ENCODE data around the gene TLE1. TPM values are rescaled to one million over a fixed set of nuclear protein-coding genes. Genes with fewer than 3 reads are reported as not detected.
A peak's percentile ranks its signal among the peaks of the same experiment; 100 is the strongest.

Gene TLE1
- total RNA-seq, 1 donor from 2014 or later: 42.5 TPM

- no peak overlapping the region for H3K4me3 Mint-ChIP-seq
- no peak overlapping the region for H3K27ac Mint-ChIP-seq (ENCODE audit: unreplicated experiment)
- H3K4me1 Mint-ChIP-seq: peaks cover 29% of the 10 kb centered on the region
- peaks cover 3% of the 10 kb centered on the region for H3K36me3 Mint-ChIP-seq (ENCODE audit: low read depth)
- no peak for TF ChIP-seq CTCF (conservative IDR thresholded peaks at IDR 0.05)
- H3K9me3 Mint-ChIP-seq: no peaks in the 10 kb centered on the region
- peaks cover 6% of the 10 kb centered on the region for H3K27me3 Mint-ChIP-seq (ENCODE audit: low read depth)
- no peak for DNase-seq (ENCODE audit: low read depth, low spot score)
Measured at GRCh38 chr9:81632599-81632998, 56.7 kb downstream of the TLE1 start.

DNA sequence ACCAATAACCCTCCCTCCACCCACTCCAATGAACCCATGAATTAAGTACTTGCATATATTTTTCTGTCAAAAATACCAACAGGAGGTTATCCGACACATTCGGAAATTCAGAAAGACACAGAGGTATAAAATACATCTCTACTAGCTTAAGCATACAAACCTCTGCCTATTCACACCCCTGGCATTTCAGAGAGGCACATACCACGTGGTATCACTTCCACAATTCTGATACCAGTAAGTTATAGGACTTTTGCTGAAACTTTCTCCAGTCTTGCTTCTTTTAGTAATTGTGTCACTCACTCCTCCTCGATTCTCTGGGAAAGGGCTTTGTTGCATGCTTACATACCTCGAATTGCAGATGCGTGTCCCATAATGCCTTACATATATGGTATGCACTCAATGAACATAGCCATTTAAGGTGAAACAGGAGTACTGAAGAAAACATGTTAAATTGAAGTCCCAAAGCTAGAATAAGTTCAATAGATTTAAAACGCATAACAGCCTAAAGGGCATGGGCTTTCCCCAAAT lies 58.1 kb downstream of the TLE1 start:
- Mint-ChIP-seq H3K36me3 (ENCODE audit: low read depth) (peaks cover 4% of the 10 kb centered on the region), H3K9me3 (no peaks in the 10 kb centered on the region), H3K4me3 (no peak overlapping the region), H3K27me3 (ENCODE audit: low read depth) (peaks cover 7% of the 10 kb centered on the region), H3K27ac (ENCODE audit: unreplicated experiment) (no peak overlapping the region), H3K4me1 (peaks cover 32% of the 10 kb centered on the region)
- TF ChIP-seq CTCF (conservative IDR thresholded peaks at IDR 0.05): no peak
- DNase-seq (ENCODE audit: low read depth, low spot score): no peak

GRCh38 chr9:81629440-81629839 lies 59.9 kb downstream of the TLE1 start:
- peaks cover 33% of the 10 kb centered on the region for H3K4me1 Mint-ChIP-seq
- no peaks in the 10 kb centered on the region for H3K9me3 Mint-ChIP-seq
- H3K36me3 Mint-ChIP-seq (ENCODE audit: low read depth): peaks cover 6% of the 10 kb centered on the region
- DNase-seq (ENCODE audit: low read depth, low spot score): no peak
- peaks cover 6% of the 10 kb centered on the region for H3K27me3 Mint-ChIP-seq (ENCODE audit: low read depth)
- H3K27ac Mint-ChIP-seq (ENCODE audit: unreplicated experiment): no peak overlapping the region
- H3K4me3 Mint-ChIP-seq: no peak overlapping the region
- no peak for TF ChIP-seq CTCF (conservative IDR thresholded peaks at IDR 0.05)

- Mint-ChIP-seq H3K4me1 (peaks cover 32% of the 10 kb centered on the region), H3K4me3 (peak overlapping the region; percentile 18), H3K36me3 (ENCODE audit: low read depth) (peaks cover 6% of the 10 kb centered on the region), H3K27ac (ENCODE audit: unreplicated experiment) (no peak overlapping the region), H3K9me3 (no peaks in the 10 kb centered on the region), H3K27me3 (ENCODE audit: low read depth) (peaks cover 5% of the 10 kb centered on the region)
- DNase-seq (ENCODE audit: low read depth, low spot score): no peak
- TF ChIP-seq CTCF (conservative IDR thresholded peaks at IDR 0.05): no peak
Measured at GRCh38 chr9:81628897-81629296, 60.5 kb downstream of the TLE1 start.

GRCh38 chr9:81627481-81627880 lies 61.9 kb downstream of the TLE1 start:
- DNase-seq (ENCODE audit: low read depth, low spot score): no peak
- H3K4me3 Mint-ChIP-seq: no peak overlapping the region
- no peak overlapping the region for H3K27ac Mint-ChIP-seq (ENCODE audit: unreplicated experiment)

More at GRCh38 chr9:81627481-81627880, 61.9 kb downstream of the TLE1 start:
- Mint-ChIP-seq H3K36me3 (ENCODE audit: low read depth) (peaks cover 4% of the 10 kb centered on the region), H3K9me3 (no peaks in the 10 kb centered on the region), H3K4me1 (peaks cover 31% of the 10 kb centered on the region), H3K27me3 (ENCODE audit: low read depth) (peaks cover 3% of the 10 kb centered on the region)
- TF ChIP-seq CTCF (conservative IDR thresholded peaks at IDR 0.05): no peak

Data from neural crest cell (in vitro differentiated cells).